ENCODE measurements around the gene CD109. TPM values are rescaled to one million over a fixed set of nuclear protein-coding genes. Genes with fewer than 3 reads are reported as not detected.

CD109 gene
- total RNA-seq, 1 donor from 2014 or later: 26.0 TPM

DNA sequence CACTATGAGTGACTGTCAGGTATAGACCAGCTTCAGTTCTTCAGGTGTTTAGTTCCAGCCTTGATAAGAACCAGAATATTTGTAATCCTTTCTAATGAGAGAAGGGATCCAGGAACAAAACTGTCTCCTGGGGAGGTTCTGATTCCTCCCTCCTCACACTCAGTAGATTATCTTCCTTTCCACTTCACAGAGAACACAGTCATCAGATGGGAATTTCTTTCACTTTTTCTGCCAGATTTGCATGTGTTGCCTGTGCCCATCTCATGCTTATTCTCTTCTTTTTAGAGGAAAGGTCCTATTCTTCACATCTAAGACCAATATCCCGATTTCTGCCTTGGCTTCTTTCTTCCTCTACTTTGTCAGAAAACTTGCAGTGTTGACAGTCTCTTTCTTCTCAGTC is 50.8 kb downstream of the CD109 start:
- Mint-ChIP-seq H3K9me3 (ENCODE audit: low read depth) (no peaks in the 10 kb centered on the region), H3K36me3 (ENCODE audit: low read depth) (no peaks in the 10 kb centered on the region), H3K27me3 (ENCODE audit: low read depth) (no peaks in the 10 kb centered on the region), H3K4me3 (ENCODE audit: unreplicated experiment) (no peak overlapping the region), H3K27ac (ENCODE audit: unreplicated experiment) (no peak overlapping the region), H3K4me1 (ENCODE audit: low read depth) (peaks cover 6% of the 10 kb centered on the region)
- TF ChIP-seq, protein P1, sequence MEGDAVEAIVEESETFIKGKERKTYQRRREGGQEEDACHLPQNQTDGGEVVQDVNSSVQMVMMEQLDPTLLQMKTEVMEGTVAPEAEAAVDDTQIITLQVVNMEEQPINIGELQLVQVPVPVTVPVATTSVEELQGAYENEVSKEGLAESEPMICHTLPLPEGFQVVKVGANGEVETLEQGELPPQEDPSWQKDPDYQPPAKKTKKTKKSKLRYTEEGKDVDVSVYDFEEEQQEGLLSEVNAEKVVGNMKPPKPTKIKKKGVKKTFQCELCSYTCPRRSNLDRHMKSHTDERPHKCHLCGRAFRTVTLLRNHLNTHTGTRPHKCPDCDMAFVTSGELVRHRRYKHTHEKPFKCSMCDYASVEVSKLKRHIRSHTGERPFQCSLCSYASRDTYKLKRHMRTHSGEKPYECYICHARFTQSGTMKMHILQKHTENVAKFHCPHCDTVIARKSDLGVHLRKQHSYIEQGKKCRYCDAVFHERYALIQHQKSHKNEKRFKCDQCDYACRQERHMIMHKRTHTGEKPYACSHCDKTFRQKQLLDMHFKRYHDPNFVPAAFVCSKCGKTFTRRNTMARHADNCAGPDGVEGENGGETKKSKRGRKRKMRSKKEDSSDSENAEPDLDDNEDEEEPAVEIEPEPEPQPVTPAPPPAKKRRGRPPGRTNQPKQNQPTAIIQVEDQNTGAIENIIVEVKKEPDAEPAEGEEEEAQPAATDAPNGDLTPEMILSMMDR (IDR thresholded peaks at IDR 0.05): no peak
- no peak for DNase-seq (ENCODE audit: low spot score)

DNA sequence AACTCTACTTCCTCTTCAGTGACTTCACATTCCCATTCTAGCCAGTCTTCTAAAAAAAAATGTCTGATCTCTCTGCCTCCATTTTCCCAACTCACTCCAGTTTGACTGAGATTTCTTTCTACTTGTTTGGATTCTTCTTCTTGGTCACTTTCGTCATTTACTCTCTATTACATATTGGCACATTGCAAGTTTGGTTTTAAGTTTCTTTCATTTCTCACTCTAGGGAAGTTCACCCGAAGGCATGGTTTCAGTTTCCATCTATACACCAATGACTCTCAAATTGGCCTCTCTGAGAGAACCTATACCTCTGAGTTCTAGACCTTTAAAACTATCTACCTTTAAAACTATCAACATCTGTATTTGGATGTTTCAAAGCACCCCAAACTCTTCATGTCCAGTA is 51.3 kb downstream of the CD109 start:
- no peaks in the 10 kb centered on the region for H3K27me3 Mint-ChIP-seq (ENCODE audit: low read depth)
- no peak overlapping the region for H3K4me3 Mint-ChIP-seq (ENCODE audit: unreplicated experiment)
- peaks cover 6% of the 10 kb centered on the region for H3K4me1 Mint-ChIP-seq (ENCODE audit: low read depth)
- H3K27ac Mint-ChIP-seq (ENCODE audit: unreplicated experiment): no peak overlapping the region
- H3K36me3 Mint-ChIP-seq (ENCODE audit: low read depth): no peaks in the 10 kb centered on the region
- no peaks in the 10 kb centered on the region for H3K9me3 Mint-ChIP-seq (ENCODE audit: low read depth)
- TF ChIP-seq, protein P1 (IDR thresholded peaks at IDR 0.05): no peak
- no peak for DNase-seq (ENCODE audit: low spot score)

DNA sequence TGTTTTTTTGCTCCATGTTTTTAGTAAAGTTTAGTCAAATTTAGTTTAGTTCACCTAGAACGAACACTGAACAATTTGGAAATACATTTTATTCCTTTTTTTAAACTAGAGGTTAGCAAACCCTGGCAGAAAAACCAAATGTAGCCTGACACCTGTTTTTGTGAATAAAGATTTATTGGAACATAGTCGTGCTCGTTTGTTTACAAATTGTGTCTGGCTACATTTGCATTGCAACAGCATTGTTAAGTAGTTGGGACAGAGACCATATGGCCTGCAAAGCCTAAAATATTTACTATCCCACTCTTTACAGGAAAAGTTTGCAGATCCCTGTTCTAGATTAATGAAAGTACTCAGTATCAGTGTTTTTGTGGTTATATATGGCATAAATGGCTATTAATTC is 56.9 kb downstream of the CD109 start:
- Mint-ChIP-seq H3K27ac (ENCODE audit: unreplicated experiment) (no peak overlapping the region), H3K4me1 (ENCODE audit: low read depth) (no peaks in the 10 kb centered on the region), H3K27me3 (ENCODE audit: low read depth) (no peaks in the 10 kb centered on the region), H3K4me3 (ENCODE audit: unreplicated experiment) (no peak overlapping the region), H3K36me3 (ENCODE audit: low read depth) (no peaks in the 10 kb centered on the region), H3K9me3 (ENCODE audit: low read depth) (no peaks in the 10 kb centered on the region)
- TF ChIP-seq, protein P1 (IDR thresholded peaks at IDR 0.05): no peak
- no peak for DNase-seq (ENCODE audit: low spot score)

DNA sequence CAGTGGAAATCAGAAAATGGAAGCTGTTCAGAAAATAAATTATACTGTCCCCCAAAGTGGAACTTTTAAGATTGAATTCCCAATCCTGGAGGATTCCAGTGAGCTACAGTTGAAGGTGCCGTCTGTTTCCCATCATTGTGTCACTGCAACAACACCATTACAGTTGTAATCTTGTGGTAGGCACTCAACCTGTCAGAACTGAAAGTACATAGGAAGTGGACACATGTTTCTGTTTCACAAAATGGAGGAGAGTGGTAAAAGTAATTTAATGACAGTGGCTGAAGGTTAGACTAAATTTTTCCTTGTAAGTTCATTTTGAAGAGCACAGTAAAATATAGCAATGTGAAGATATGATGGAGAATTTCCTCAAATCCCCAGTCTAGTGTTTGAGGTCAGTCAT is 70.0 kb downstream of the CD109 start:
- H3K4me3 Mint-ChIP-seq (ENCODE audit: unreplicated experiment): no peak overlapping the region
- peaks cover 29% of the 10 kb centered on the region for H3K36me3 Mint-ChIP-seq (ENCODE audit: low read depth)
- H3K9me3 Mint-ChIP-seq (ENCODE audit: low read depth): no peaks in the 10 kb centered on the region
- H3K27me3 Mint-ChIP-seq (ENCODE audit: low read depth): no peaks in the 10 kb centered on the region
- TF ChIP-seq, protein P1 (IDR thresholded peaks at IDR 0.05): no peak
- H3K4me1 Mint-ChIP-seq (ENCODE audit: low read depth): peaks cover 4% of the 10 kb centered on the region
- DNase-seq (ENCODE audit: low spot score): no peak
- H3K27ac Mint-ChIP-seq (ENCODE audit: unreplicated experiment): no peak overlapping the region

DNA sequence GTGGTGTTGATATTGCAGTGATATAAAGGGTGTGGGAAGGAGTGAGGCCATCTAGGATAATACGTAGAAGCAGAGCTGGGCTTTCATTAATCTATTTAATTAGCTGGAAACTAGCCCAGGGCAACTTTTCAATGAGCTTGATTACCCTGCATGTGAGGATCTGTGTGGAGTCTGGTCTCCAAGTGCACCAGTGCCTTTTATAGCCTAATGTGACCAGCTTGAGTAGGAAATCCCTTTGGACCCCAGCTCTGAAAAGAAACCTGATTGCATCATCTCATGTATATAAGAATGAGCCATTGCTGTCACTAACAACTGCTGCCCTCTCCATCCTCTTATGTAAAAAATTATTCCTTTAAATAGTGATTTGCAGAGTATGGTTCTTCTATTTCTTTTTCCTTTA is 72.6 kb downstream of the CD109 start:
- no peak overlapping the region for H3K4me3 Mint-ChIP-seq (ENCODE audit: unreplicated experiment)
- H3K9me3 Mint-ChIP-seq (ENCODE audit: low read depth): peaks cover 2% of the 10 kb centered on the region
- H3K36me3 Mint-ChIP-seq (ENCODE audit: low read depth): peaks cover 29% of the 10 kb centered on the region
- DNase-seq (ENCODE audit: low spot score): no peak
- TF ChIP-seq, protein P1 (IDR thresholded peaks at IDR 0.05): no peak
- H3K27me3 Mint-ChIP-seq (ENCODE audit: low read depth): no peaks in the 10 kb centered on the region
- H3K27ac Mint-ChIP-seq (ENCODE audit: unreplicated experiment): no peak overlapping the region
- H3K4me1 Mint-ChIP-seq (ENCODE audit: low read depth): peaks cover 6% of the 10 kb centered on the region

Measured in chondrocyte (in vitro differentiated cells).